Ovary (tissue), 9 donors: ENCODE data around the gene MTAP. TPM values are rescaled to one million over a fixed set of nuclear protein-coding genes. Genes with fewer than 3 reads are reported as not detected.

Experiments
- DNase-seq, 5 donors: peaks; one replicate each; pipeline ENCODE4 v3.0.0-alpha.2; 2019 to 2020
- H3K27ac ChIP-seq, 2 donors: fragments of 200-600 bp; one replicate each; pipeline versions ENCODE4 v1.5.1 to v1.8.0; 2019 to 2022
- H3K27me3 ChIP-seq: fragments of 200-600 bp; one replicate; pipeline ENCODE4 v1.8.0; 2022
- H3K36me3 ChIP-seq: fragments of 200-600 bp; sonication (generic); one replicate; pipeline ENCODE4 v1.5.1; 2019
- H3K4me1 ChIP-seq: one replicate; pipeline ENCODE4 v1.8.1; 2013; ENCODE audit warnings: mild to moderate bottlenecking, moderate library complexity; ENCODE audit not compliant: insufficient read depth
- H3K4me3 ChIP-seq: fragments of 200-600 bp; sonication (generic); one replicate; pipeline ENCODE4 v1.5.1; 2017
- H3K9me3 ChIP-seq, 2 donors: fragments of 200-600 bp in 1 of 2; sonication (generic) in 1 of 2; one replicate each; pipeline versions ENCODE4 v1.5.1 to v1.8.1; 2013 to 2019; ENCODE audit warnings: mild to moderate bottlenecking in 1 of 2, moderate library complexity in 1 of 2
- CTCF ChIP-seq, 3 donors: fragments of 450-650 bp in 2 of 3; fragments of 200-600 bp in 1 of 3; IDR thresholded peaks; one replicate each; pipeline versions ENCODE4 v1.5.1 to v1.8.0; 2016 to 2022; ENCODE audit warnings: antibody characterized with exemption in 3 of 3, mild to moderate bottlenecking in 1 of 3
- EP300 ChIP-seq: sonication (generic); formaldehyde crosslinking; IDR thresholded peaks from one replicate; pipeline ENCODE4 v1.6.1; 2017; ENCODE audit warnings: antibody characterized with exemption
- POLR2A ChIP-seq: fragments of 450-650 bp; IDR thresholded peaks from one replicate; pipeline ENCODE4 v1.6.1; 2017; ENCODE audit warnings: antibody characterized with exemption, mild to moderate bottlenecking, moderate library complexity
- WGBS, 3 donors: extraction: QIAGEN DNeasy Blood & Tissue Kit in 1 of 3; methylation state at CpG; one replicate each; pipeline versions ENCODE4 v1.1.5 to v1.1.7; 2013 to 2017; 5-methylcytosine and 5-hydroxymethylcytosine counted together
- intact Hi-C, 4 donors: fragments of 100-400 bp; cut with DNase I; formaldehyde crosslinking; loops; one replicate each; pipeline versions ENCODE4 v1.11.0 to v1.15.1; 2022 to 2023
- polyA plus RNA-seq, 2 donors: library from polyadenylated mRNA; stranded (reverse); fragments of 200-250 nt in 1 of 2; fragments of 350-450 nt in 1 of 2; fragmentation: Illumina TruSeq in 1 of 2; extraction: RNeasy Lipid Tissue Mini Kit (QIAGEN cat#74804) in 1 of 2; gene quantifications; one replicate each; pipeline ENCODE4 v1.2.3, GENCODE V29; 2013 to 2014
- total RNA-seq, 7 donors: library from RNA; depleted of rRNA in 2 of 7; stranded (reverse); fragments of >200 nt in 2 of 7; fragmentation: NEBNext Ultra II Directional in 3 of 7; extraction: Animal tissue kit (Norgen Biotek cat#: 25700) in 3 of 7; gene quantifications; one replicate each; pipeline versions ENCODE4 v1.1.0 to v1.2.4, GENCODE V29; 2016 to 2023
- donor health status: DM: no; HTN: no; CAD: no; lungs with moderate emphysema.
- donor health status: DM: no; HTN: no; CAD: no.
- donor health status: Bipolar disorder and iron deficiency.
- donor health status: DM: yes; HTN: yes; CAD: no.
- donor health status: DM: no; HTN: no; CAD: no.
- donor health status: DM: yes; HTN: yes; CAD: no.

MTAP gene
- total and polyA plus RNA-seq, 9 donors, result 12.2 to 43.3 (median 34.0) TPM

DNA sequence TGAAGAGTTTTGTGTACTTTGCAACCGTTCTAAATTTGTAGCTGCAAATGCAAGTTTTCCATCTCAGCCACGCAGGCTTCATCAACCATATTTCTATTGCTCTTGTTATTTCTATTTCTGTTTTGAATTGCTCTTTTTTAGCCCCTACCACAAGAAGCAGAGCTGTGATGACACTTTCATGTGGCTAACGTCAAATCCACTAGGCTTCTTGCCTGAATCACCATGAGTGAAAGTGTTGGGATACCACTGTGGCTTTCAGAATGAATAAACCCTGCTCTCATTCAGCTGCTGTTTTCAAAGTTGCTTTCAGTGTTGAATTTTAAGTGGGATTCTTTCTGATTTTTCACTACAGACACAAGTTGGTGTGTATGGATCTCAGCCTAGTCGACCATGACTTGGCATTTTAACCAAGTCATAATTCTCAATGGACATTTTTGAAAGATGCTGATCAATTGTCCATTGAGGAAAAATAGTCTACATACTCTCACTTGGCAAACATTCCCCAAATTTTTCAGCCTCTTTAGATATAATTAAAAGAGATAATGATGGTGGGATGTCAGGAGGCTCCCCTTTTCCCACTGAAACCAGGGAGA, 41.0 kb upstream of the MTAP start:
- Histone ChIP-seq H3K4me3 (no peak overlapping the region), H3K9me3 (no peaks in the 10 kb centered on the region), H3K27me3 (no peaks in the 10 kb centered on the region), H3K36me3 (no peaks in the 10 kb centered on the region), H3K4me1 (no peaks in the 10 kb centered on the region), H3K27ac (no peak overlapping the region)
- WGBS, 3 donors, result 58 to 69% (median 68%) methylated on average over 4 of the region's 4 CpGs
- no peak for TF ChIP-seq EP300
- no peak for TF ChIP-seq CTCF (IDR thresholded peaks at IDR 0.05)
- no peak for TF ChIP-seq POLR2A
- intact Hi-C loops, result no loop called here
- no peak for DNase-seq

DNA sequence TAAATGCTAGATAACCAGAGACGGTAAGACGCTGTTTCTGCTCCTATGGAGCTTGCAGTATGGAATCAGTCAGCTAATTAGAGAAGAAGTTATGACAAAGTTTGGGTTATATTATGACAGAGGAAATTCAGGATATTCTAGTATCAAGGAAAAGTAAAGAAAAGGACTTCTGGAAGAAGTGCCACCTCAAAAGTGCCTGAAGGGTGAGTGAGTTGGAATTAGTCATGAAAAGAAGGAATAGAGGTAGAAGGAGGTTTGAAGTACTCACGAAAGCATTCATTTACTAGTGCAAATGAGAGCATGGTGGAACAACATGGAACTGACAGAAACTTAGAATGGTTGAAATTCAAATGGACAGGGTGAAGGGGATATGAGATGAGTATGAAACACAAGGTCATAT, 40.4 kb upstream of the MTAP start:
- H3K9me3 ChIP-seq, result no peaks in the 10 kb centered on the region
- DNase-seq, result no peak
- H3K27me3 ChIP-seq, result no peaks in the 10 kb centered on the region
- H3K4me1 ChIP-seq, result no peaks in the 10 kb centered on the region
- WGBS, 3 donors, result 81 to 86% (median 84%) methylated on average over 3 of the region's 3 CpGs
- no peak overlapping the region for H3K4me3 ChIP-seq
- TF ChIP-seq POLR2A, result no peak
- no peak for TF ChIP-seq CTCF (IDR thresholded peaks at IDR 0.05)
- no peak for TF ChIP-seq EP300
- no peaks in the 10 kb centered on the region for H3K36me3 ChIP-seq
- intact Hi-C loops, result no loop called here
- no peak overlapping the region for H3K27ac ChIP-seq

DNA sequence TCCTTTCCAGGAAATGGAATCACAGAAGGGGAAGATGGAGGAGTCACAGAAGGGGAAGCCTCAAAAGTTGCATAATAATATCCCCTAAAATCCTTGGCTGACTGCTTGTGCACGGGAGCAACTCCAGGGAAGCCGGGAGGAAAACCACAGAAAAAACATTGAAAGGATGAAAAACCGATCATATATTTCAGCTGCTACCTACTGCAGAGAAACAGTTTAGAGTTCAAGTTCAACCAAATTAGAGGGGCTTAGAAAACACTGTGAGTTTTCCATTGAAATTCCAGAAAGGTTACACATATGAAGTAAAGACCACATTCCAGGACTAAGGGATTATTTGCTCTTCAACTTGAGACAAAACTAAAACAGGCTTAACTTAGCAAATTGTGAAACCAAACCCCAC, 37.6 kb upstream of the MTAP start:
- Histone ChIP-seq H3K36me3 (no peaks in the 10 kb centered on the region), H3K9me3 (no peaks in the 10 kb centered on the region), H3K27ac (no peak overlapping the region), H3K4me3 (no peak overlapping the region), H3K27me3 (no peaks in the 10 kb centered on the region), H3K4me1 (no peaks in the 10 kb centered on the region)
- WGBS, 3 donors, result 42 to 52% (median 50%) methylated on average over 3 of the region's 3 CpGs
- DNase-seq, result no peak
- TF ChIP-seq POLR2A, result no peak
- no peak for TF ChIP-seq EP300
- intact Hi-C loops, result no loop called here

DNA sequence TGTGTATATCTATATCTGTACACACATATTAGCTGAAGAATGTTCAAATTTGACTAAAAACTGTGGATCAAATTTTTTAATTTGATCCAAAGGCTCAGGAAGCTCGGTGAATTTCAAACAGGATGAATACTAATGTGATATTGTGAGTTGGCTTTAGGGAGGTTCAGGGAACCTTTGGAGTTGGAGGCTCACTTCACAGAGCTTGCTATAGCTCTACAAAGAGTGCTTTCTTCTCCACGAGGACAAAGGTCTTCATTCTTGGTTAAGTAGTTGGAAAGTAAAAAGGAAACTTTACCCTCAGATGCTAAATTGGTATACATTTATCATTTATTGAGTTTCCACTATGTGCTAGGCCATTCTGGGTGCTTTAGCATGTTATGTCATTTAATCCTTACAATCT, 36.3 kb upstream of the MTAP start:
- Histone ChIP-seq H3K27me3 (no peaks in the 10 kb centered on the region), H3K9me3 (no peaks in the 10 kb centered on the region), H3K36me3 (no peaks in the 10 kb centered on the region), H3K27ac (no peak overlapping the region), H3K4me1 (no peaks in the 10 kb centered on the region), H3K4me3 (no peak overlapping the region)
- intact Hi-C loops, result no loop called here
- DNase-seq, result no peak
- TF ChIP-seq POLR2A (no peak), CTCF (IDR thresholded peaks at IDR 0.05) (no peak), EP300 (no peak)
- WGBS, 3 donors, result 43 to 58% (median 55%) methylated on average over 2 of the region's 2 CpGs

DNA sequence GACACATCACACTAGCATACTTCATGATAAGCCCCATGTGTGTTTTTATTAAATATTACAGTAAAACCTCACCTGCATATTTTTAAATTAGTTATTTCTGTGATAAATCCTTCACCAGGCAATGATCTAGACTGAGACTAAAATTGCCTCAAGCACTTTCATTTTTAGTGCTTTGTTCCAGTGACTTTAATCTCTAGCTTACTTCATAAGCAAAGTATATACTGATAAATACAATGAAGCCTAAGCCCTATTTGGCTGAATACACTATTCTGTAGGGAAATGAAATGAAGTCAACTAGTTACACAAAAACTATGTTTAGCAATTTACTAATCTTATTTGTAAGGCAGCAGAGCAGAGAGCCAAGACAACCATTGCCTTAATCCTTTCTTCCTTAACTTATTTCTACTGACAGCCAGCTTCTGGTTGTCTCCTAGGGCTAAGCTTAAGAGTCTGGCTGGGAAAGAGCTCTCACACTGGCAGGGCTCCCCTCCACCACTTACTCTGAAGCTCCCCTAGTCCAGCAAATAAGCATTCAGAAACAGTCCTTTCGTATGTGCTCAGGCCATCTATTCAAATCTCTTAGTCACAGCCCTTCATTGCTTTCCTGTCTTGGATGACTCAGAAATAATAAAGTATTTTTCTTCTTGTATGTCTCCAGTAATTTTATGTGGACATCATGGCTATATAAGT, 31.4 kb upstream of the MTAP start:
- H3K4me3 ChIP-seq, result no peak overlapping the region
- H3K4me1 ChIP-seq, result no peaks in the 10 kb centered on the region
- WGBS, 3 donors, result 71 to 79% (median 78%) methylated on average over 1 of the region's 1 CpG
- no peak for DNase-seq
- intact Hi-C loops, result no loop called here
- TF ChIP-seq EP300 (no peak), POLR2A (no peak), CTCF (IDR thresholded peaks at IDR 0.05) (no peak)
- H3K27ac ChIP-seq, result no peak overlapping the region
- no peaks in the 10 kb centered on the region for H3K36me3 ChIP-seq
- H3K27me3 ChIP-seq, result peaks cover 4% of the 10 kb centered on the region
- H3K9me3 ChIP-seq, result no peaks in the 10 kb centered on the region
